GM12892 (cell line): ENCODE data around the gene DIP2B.

Experiments
- POLR2A ChIP-seq: IDR thresholded peaks from 2 replicates; pipeline ENCODE4 v1.6.1; 2011; ENCODE audit warnings: low read depth, low read length, control low read depth
- TAF1 ChIP-seq: IDR thresholded peaks from 2 replicates; pipeline ENCODE4 v1.6.1; 2011; ENCODE audit warnings: low read depth, mild to moderate bottlenecking, control low read depth, low read length, borderline replicate concordance

GRCh38 chr12:50788561-50788960 lies 283.8 kb downstream of the DIP2B start:
- no peak for TF ChIP-seq POLR2A
- no peak for TF ChIP-seq TAF1
